HepG2 (cell line): Measurements from ENCODE around the gene ITGB5.

Source experiments
- BCL6 ChIP-seq: IDR thresholded peaks from 2 replicates; pipeline ENCODE4 v1.6.1; 2016; ENCODE audit warnings: missing genetic modification reagents, missing compliant biosample characterization
- ETV6 ChIP-seq: sonication (generic); formaldehyde crosslinking; conservative IDR thresholded peaks from 2 replicates; pipeline ENCODE4 v1.4.0; 2020; ENCODE audit warnings: missing genetic modification reagents
- KDM4B ChIP-seq: sonication (generic); formaldehyde crosslinking; IDR thresholded peaks from 2 replicates; pipeline ENCODE4 v1.4.0; 2020; ENCODE audit warnings: missing genetic modification reagents
- SRF ChIP-seq: IDR thresholded peaks from 2 replicates; pipeline ENCODE4 v1.6.1; 2011; ENCODE audit warnings: mild to moderate bottlenecking, low read depth, low read length, moderate library complexity
- TBP ChIP-seq: sonication (generic); formaldehyde crosslinking; IDR thresholded peaks from 2 replicates; pipeline ENCODE4 v1.5.0; 2020; ENCODE audit warnings: missing genetic modification reagents
- WIZ ChIP-seq: sonication (generic); formaldehyde crosslinking; IDR thresholded peaks from 2 replicates; pipeline ENCODE4 v1.5.1; 2020; ENCODE audit warnings: mild to moderate bottlenecking, missing genetic modification reagents
- ZC3H4 ChIP-seq: sonication (generic); formaldehyde crosslinking; IDR thresholded peaks from 2 replicates; pipeline ENCODE4 v1.4.0; 2020; ENCODE audit warnings: missing genetic modification reagents, borderline replicate concordance
- ZNF510 ChIP-seq: sonication (generic); formaldehyde crosslinking; IDR thresholded peaks from 2 replicates; pipeline ENCODE4 v1.4.0; 2020; ENCODE audit warnings: low read depth, mild to moderate bottlenecking, missing genetic modification reagents
- TF ChIP-seq, protein P1 (sequence below): IDR thresholded peaks from 2 replicates; pipeline ENCODE4 v1.6.1; 2012; ENCODE audit warnings: low read length, improper control_type of control experiment
- TF ChIP-seq, protein P2 (sequence below): sonication (generic); formaldehyde crosslinking; IDR thresholded peaks from 2 replicates; pipeline ENCODE4 v1.5.0; 2020; ENCODE audit warnings: mild to moderate bottlenecking, missing genetic modification reagents, moderate library complexity
- TF ChIP-seq, protein P3 (sequence below): sonication (generic); formaldehyde crosslinking; IDR thresholded peaks from 2 replicates; pipeline ENCODE4 v1.4.0; 2020; ENCODE audit warnings: low read depth, mild to moderate bottlenecking, missing genetic modification reagents
- TF ChIP-seq, protein P4 (sequence below): sonication (generic); formaldehyde crosslinking; IDR thresholded peaks from 2 replicates; pipeline ENCODE4 v1.4.0; 2020; ENCODE audit warnings: mild to moderate bottlenecking, missing genetic modification reagents

DNA sequence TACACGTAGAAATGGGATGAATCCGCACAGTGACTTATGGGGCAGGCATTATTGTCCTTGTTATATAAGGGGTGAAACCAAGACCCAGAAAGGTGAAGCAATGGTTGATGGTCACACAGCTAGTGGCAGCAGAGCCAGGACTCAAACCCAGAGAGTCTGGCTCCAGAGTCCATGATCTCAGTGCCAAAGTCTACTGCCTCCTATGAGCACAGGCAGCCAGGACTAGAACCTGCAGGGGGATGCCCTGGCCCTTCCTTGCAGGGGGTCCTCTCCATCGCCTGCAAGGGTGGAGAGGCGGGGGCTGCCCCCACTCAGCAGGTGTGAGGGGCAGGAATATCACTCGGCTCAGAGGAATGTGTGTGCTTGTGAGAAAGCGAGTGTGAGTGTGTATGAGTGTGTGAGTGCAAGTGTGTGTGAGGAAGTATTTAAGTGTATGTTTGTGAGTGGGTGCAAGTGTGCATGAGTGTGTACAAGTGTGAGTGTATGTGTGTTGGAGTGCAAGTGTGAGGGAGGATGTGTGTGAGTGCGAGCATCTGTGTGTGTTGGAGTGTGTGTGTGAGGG, 112.2 kb downstream of the ITGB5 start:
- TF ChIP-seq BCL6 (CRISPR knock-in tag) (no peak), KDM4B (CRISPR knock-in tag) (no peak), ZC3H4 (CRISPR knock-in tag) (no peak), TBP (CRISPR knock-in tag) (no peak), WIZ (CRISPR knock-in tag) (no peak), ETV6 (CRISPR knock-in tag) (no peak), ZNF510 (CRISPR knock-in tag) (no peak), SRF (no peak)
- TF ChIP-seq, protein P1, sequence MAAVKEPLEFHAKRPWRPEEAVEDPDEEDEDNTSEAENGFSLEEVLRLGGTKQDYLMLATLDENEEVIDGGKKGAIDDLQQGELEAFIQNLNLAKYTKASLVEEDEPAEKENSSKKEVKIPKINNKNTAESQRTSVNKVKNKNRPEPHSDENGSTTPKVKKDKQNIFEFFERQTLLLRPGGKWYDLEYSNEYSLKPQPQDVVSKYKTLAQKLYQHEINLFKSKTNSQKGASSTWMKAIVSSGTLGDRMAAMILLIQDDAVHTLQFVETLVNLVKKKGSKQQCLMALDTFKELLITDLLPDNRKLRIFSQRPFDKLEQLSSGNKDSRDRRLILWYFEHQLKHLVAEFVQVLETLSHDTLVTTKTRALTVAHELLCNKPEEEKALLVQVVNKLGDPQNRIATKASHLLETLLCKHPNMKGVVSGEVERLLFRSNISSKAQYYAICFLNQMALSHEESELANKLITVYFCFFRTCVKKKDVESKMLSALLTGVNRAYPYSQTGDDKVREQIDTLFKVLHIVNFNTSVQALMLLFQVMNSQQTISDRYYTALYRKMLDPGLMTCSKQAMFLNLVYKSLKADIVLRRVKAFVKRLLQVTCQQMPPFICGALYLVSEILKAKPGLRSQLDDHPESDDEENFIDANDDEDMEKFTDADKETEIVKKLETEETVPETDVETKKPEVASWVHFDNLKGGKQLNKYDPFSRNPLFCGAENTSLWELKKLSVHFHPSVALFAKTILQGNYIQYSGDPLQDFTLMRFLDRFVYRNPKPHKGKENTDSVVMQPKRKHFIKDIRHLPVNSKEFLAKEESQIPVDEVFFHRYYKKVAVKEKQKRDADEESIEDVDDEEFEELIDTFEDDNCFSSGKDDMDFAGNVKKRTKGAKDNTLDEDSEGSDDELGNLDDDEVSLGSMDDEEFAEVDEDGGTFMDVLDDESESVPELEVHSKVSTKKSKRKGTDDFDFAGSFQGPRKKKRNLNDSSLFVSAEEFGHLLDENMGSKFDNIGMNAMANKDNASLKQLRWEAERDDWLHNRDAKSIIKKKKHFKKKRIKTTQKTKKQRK = no peak
- TF ChIP-seq, protein P2, sequence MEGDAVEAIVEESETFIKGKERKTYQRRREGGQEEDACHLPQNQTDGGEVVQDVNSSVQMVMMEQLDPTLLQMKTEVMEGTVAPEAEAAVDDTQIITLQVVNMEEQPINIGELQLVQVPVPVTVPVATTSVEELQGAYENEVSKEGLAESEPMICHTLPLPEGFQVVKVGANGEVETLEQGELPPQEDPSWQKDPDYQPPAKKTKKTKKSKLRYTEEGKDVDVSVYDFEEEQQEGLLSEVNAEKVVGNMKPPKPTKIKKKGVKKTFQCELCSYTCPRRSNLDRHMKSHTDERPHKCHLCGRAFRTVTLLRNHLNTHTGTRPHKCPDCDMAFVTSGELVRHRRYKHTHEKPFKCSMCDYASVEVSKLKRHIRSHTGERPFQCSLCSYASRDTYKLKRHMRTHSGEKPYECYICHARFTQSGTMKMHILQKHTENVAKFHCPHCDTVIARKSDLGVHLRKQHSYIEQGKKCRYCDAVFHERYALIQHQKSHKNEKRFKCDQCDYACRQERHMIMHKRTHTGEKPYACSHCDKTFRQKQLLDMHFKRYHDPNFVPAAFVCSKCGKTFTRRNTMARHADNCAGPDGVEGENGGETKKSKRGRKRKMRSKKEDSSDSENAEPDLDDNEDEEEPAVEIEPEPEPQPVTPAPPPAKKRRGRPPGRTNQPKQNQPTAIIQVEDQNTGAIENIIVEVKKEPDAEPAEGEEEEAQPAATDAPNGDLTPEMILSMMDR (CRISPR knock-in tag) = no peak
- TF ChIP-seq, protein P3, sequence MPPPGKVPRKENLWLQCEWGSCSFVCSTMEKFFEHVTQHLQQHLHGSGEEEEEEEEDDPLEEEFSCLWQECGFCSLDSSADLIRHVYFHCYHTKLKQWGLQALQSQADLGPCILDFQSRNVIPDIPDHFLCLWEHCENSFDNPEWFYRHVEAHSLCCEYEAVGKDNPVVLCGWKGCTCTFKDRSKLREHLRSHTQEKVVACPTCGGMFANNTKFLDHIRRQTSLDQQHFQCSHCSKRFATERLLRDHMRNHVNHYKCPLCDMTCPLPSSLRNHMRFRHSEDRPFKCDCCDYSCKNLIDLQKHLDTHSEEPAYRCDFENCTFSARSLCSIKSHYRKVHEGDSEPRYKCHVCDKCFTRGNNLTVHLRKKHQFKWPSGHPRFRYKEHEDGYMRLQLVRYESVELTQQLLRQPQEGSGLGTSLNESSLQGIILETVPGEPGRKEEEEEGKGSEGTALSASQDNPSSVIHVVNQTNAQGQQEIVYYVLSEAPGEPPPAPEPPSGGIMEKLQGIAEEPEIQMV (CRISPR knock-in tag) = no peak
- TF ChIP-seq, protein P4, sequence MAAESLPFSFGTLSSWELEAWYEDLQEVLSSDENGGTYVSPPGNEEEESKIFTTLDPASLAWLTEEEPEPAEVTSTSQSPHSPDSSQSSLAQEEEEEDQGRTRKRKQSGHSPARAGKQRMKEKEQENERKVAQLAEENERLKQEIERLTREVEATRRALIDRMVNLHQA = no peak
